Right atrium auricular region (tissue), 2 donors: ENCODE data around the gene TUBB. TPM values are rescaled to one million over a fixed set of nuclear protein-coding genes. Genes with fewer than 3 reads are reported as not detected.
A peak's percentile ranks its signal among the peaks of the same experiment; 100 is the strongest.

ENCODE experiments used
- DNase-seq: peaks from one replicate; pipeline ENCODE4 v3.0.0-alpha.2; 2019; ENCODE audit warnings: low spot score
- H3K27ac ChIP-seq, 2 donors: fragments of 200-600 bp; sonication (generic); 1 replicate in 1 of 2; 2 replicates in 1 of 2; pipeline ENCODE4 v1.5.1; 2016 to 2019
- H3K27me3 ChIP-seq, 2 donors: fragments of 200-600 bp; sonication (generic); one replicate each; pipeline versions ENCODE4 v1.5.1 to v1.6.0; 2017 to 2019
- H3K36me3 ChIP-seq: fragments of 200-600 bp; sonication (generic); one replicate; pipeline ENCODE4 v1.5.1; 2016
- H3K4me1 ChIP-seq, 2 donors: fragments of 200-600 bp; sonication (generic); one replicate each; pipeline versions ENCODE4 v1.5.1 to v1.6.0; 2017 to 2019
- H3K4me3 ChIP-seq, 2 donors: fragments of 200-600 bp; sonication (generic); 1 replicate in 1 of 2; 2 replicates in 1 of 2; pipeline ENCODE4 v1.5.1; 2017 to 2019; ENCODE audit warnings: mild to moderate bottlenecking in 1 of 2, moderate library complexity in 1 of 2
- H3K9me3 ChIP-seq, 2 donors: fragments of 200-600 bp; sonication (generic); one replicate each; pipeline ENCODE4 v1.5.1; 2019
- total RNA-seq, 2 donors: library from RNA; depleted of rRNA; stranded (reverse); fragments of >200 nt; gene quantifications; one replicate each; pipeline ENCODE4 v1.1.0, GENCODE V29; 2016
- TF ChIP-seq, protein P1 (sequence below), 2 donors: fragments of 200-600 bp; sonication (generic); IDR thresholded peaks; one replicate each; pipeline ENCODE4 v1.5.1; 2019; ENCODE audit warnings: antibody characterized with exemption in 2 of 2

TUBB gene
- total RNA-seq, 2 donors from 2014 or later: 121 to 236 TPM

GRCh38 chr6:30724906-30725667 is 4.9 kb downstream of the TUBB start:
- Histone ChIP-seq H3K36me3 (peaks cover 77% of the 10 kb centered on the region), H3K4me1 (peaks cover 0 to 41% of the 10 kb centered on the region in 2 donors), H3K9me3 (no peaks in the 10 kb centered on the region), H3K27ac (peak overlapping the region in 1 of 2 donors; percentile 4), H3K4me3 (no peak overlapping the region), H3K27me3 (no peaks in the 10 kb centered on the region)
- DNase-seq: no peak
- TF ChIP-seq, protein P1, sequence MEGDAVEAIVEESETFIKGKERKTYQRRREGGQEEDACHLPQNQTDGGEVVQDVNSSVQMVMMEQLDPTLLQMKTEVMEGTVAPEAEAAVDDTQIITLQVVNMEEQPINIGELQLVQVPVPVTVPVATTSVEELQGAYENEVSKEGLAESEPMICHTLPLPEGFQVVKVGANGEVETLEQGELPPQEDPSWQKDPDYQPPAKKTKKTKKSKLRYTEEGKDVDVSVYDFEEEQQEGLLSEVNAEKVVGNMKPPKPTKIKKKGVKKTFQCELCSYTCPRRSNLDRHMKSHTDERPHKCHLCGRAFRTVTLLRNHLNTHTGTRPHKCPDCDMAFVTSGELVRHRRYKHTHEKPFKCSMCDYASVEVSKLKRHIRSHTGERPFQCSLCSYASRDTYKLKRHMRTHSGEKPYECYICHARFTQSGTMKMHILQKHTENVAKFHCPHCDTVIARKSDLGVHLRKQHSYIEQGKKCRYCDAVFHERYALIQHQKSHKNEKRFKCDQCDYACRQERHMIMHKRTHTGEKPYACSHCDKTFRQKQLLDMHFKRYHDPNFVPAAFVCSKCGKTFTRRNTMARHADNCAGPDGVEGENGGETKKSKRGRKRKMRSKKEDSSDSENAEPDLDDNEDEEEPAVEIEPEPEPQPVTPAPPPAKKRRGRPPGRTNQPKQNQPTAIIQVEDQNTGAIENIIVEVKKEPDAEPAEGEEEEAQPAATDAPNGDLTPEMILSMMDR (IDR thresholded peaks at IDR 0.05): no peak

DNA sequence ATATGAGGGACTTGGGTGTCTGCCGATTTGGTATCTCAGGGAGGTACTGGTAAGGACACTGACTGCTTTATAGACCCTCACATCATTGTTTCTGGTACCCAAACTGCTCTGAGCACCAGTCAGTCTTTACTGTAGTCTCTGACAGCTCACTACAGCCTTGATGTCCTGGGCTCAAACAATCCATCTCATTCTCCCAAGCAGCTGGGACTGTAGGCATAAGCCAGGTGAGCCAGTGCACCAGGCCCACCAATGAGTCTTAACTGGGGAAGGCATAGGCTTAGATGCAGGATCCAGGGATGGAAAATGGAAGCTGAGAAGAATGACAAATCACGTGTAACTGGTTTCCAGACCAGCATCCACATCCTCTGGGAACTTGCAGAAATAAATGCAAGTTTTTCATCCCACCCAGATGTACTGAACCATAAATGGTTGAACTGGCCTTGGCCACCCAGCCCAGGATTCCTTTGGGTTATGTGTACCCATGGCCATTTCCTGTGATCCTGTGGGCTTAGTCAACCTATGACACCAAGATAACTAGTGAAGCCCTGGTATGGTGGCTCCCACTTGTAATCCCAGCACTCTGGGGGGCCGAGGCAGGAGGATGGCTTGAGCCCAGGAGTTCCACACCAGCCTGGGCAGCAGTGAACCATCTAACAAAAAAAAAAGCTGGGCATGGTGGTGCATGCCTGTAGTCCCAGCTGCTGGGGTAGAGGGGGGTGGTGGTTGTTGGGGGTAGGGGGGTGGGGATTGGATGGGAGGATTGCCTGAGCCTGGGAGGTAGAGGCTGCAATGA is 5.8 kb downstream of the TUBB start:
- H3K27ac ChIP-seq: no peak overlapping the region
- H3K9me3 ChIP-seq: no peaks in the 10 kb centered on the region
- TF ChIP-seq, protein P1 (IDR thresholded peaks at IDR 0.05): no peak
- H3K36me3 ChIP-seq: peaks cover 86% of the 10 kb centered on the region
- H3K4me1 ChIP-seq: peaks cover 0 to 49% of the 10 kb centered on the region in 2 donors
- no peak for DNase-seq
- no peaks in the 10 kb centered on the region for H3K27me3 ChIP-seq
- H3K4me3 ChIP-seq: no peak overlapping the region

DNA sequence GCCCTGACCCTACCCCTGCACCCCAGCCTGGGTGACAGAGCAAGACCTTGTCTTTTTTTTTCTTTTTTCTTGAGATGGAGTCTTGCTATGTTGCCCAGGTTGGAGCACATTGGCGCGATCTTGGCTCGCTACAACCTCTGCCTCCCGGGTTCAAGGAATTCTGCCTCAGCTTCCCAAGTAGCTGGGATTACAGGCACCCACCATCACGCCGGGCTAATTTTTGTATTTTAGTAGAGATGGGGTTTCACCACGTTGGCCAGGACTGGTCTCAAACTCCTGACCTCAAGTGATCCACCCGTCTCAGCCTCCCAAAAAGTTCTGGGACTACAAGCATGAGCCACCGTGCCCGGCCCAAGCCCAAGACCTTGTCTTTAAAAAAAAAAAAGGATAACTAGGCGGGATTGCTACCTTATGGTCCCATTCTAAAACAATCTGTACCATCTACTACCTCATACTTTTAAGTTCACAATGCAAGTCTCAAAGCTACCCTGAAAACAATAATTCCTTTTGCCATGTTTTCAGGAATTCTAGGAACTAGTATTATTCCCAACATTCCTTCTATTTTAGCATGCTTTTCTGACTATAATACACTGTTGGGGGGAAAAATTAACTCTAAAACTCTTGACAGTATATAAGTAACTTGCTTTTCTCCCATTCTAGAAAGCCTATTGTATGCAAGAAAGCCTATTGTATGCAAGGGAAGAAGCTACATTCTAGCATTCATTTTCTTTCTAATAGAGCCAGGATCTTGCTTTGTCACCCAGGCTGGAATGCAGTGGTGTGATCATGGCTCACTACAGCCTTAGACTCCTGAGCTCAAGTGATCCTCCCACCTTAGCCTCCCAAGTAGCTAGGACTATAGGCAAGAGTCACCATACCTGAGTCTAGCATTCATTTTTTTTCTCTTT is 6.6 kb downstream of the TUBB start:
- TF ChIP-seq, protein P1 (IDR thresholded peaks at IDR 0.05): no peak
- no peak overlapping the region for H3K27ac ChIP-seq
- no peaks in the 10 kb centered on the region for H3K27me3 ChIP-seq
- no peak overlapping the region for H3K4me3 ChIP-seq
- DNase-seq: no peak
- no peaks in the 10 kb centered on the region for H3K9me3 ChIP-seq
- peaks cover 92% of the 10 kb centered on the region for H3K36me3 ChIP-seq
- peaks cover 0 to 49% of the 10 kb centered on the region in 2 donors for H3K4me1 ChIP-seq

GRCh38 chr6:30727920-30728553 is 7.9 kb downstream of the TUBB start:
- TF ChIP-seq, protein P1 (IDR thresholded peaks at IDR 0.05): no peak
- Histone ChIP-seq H3K36me3 (peaks cover 95% of the 10 kb centered on the region), H3K4me1 (peaks cover 0 to 36% of the 10 kb centered on the region in 2 donors), H3K27me3 (no peaks in the 10 kb centered on the region), H3K9me3 (no peaks in the 10 kb centered on the region), H3K27ac (no peak overlapping the region), H3K4me3 (no peak overlapping the region)
- no peak for DNase-seq
